Body of pancreas (tissue), 4 donors: ENCODE results near the gene RBM26.

Experiments
- CTCF ChIP-seq, 7 experiments: fragments of 450-650 bp in 4 of 7; fragments of 200-600 bp in 3 of 7; sonication (generic) in 3 of 7; IDR thresholded peaks; one replicate each; pipeline ENCODE4 v1.5.1; 2016 to 2019; ENCODE audit warnings: antibody characterized with exemption in 7 of 7
- POLR2A ChIP-seq, 3 donors: fragments of 450-650 bp; IDR thresholded peaks; one replicate each; pipeline ENCODE4 v1.6.1; 2016; ENCODE audit warnings: antibody characterized with exemption in 3 of 3, mild to moderate bottlenecking in 2 of 3

- TF ChIP-seq CTCF (IDR thresholded peaks at IDR 0.05) (no peak), POLR2A (IDR thresholded peaks at IDR 0.05) (no peak)
Observed at GRCh38 chr13:79336966-79337365, 69.1 kb downstream of the RBM26 start.
